Endothelial cell of umbilical vein (primary cell): Measurements from ENCODE around the gene TMED5.

ENCODE experiments used
- CTCF ChIP-seq, 2 donors: IDR thresholded peaks; 1 replicate in 1 of 2; 2 replicates in 1 of 2; pipeline ENCODE4 v1.5.1; 2011; ENCODE audit warnings: low read length in 2 of 2, mild to moderate bottlenecking in 2 of 2, moderate library complexity in 2 of 2, control low read depth in 1 of 2, inconsistent platforms in 1 of 2, low read depth in 1 of 2; ENCODE audit not compliant: insufficient read depth in 1 of 2; ENCODE audit errors: extremely low read depth in 1 of 2
- EZH2 ChIP-seq: IDR thresholded peaks from 2 replicates; pipeline ENCODE4 v1.6.1; 2012; ENCODE audit warnings: borderline replicate concordance, low read depth, mild to moderate bottlenecking, moderate library complexity, low read length, inconsistent platforms; ENCODE audit not compliant: severe bottlenecking
- FOS ChIP-seq: IDR thresholded peaks from 2 replicates; pipeline ENCODE4 v1.6.1; 2011; ENCODE audit warnings: mild to moderate bottlenecking, low read length, moderate library complexity, borderline replicate concordance; ENCODE audit not compliant: insufficient read depth
- JUN ChIP-seq: IDR thresholded peaks from 2 replicates; pipeline ENCODE4 v1.6.1; 2011; ENCODE audit warnings: borderline replicate concordance, low read depth; ENCODE audit not compliant: insufficient read length, insufficient read depth
- MAX ChIP-seq: IDR thresholded peaks from 2 replicates; pipeline ENCODE4 v1.6.1; 2011; ENCODE audit not compliant: insufficient read depth, insufficient read length
- POLR2A ChIP-seq: IDR thresholded peaks from 2 replicates; pipeline ENCODE4 v1.6.1; 2012; ENCODE audit warnings: low read depth, mild to moderate bottlenecking, control low read depth, low read length

GRCh38 chr1:93164816-93165215 lies 15.4 kb downstream of the TMED5 start:
- TF ChIP-seq EZH2 (no peak), CTCF (IDR thresholded peaks at IDR 0.05; ENCODE audit: extremely low read depth in 1 of 2, insufficient read depth in 1 of 2, low read depth in 1 of 2, low read length in 2 of 2) (no peak), JUN (no peak), POLR2A (no peak), MAX (no peak), FOS (no peak)
